Endothelial cell of umbilical vein (primary cell): Measurements from ENCODE around the gene C19orf25. TPM values are rescaled to one million over a fixed set of nuclear protein-coding genes. Genes with fewer than 3 reads are reported as not detected.

Source experiments
- BruUV-seq: library from RNA; stranded (reverse); fragments of 400-500 nt; replicated peaks from 2 replicates; lab custom pipeline; 2021; lab: Mats Ljungman, UMichigan
- CTCF ChIA-PET: fragments of 300-600, 350-600 bp; sonication (Branson Sonifier 250); formaldehyde crosslinking; loops from one replicate; lab custom pipeline; 2021; ENCODE audit warnings: antibody characterized with exemption, inconsistent platforms; lab: Charles Lee
- POLR2A ChIA-PET: fragments of 300-600, 350-600 bp; sonication (Branson Sonifier 250); formaldehyde crosslinking; loops from one replicate; lab custom pipeline; 2021; ENCODE audit warnings: antibody characterized with exemption, inconsistent platforms; lab: Charles Lee
- DNase-seq: peaks from one replicate; pipeline ENCODE4 v3.0.0-alpha.2; 2011; ENCODE audit warnings: low read depth, low spot score
- FAIRE-seq: peaks from 2 replicates; lab custom pipeline; 2011; peaks lifted over from hg19 to GRCh38; lab: Jason Lieb, UNC
- H2AFZ ChIP-seq: 2 replicates; pipeline ENCODE4 v1.6.0; 2012; ENCODE audit warnings: low read depth, low read length, control low read depth, inconsistent platforms
- H3K27ac ChIP-seq: 2 replicates; pipeline ENCODE4 v1.5.1; 2011; ENCODE audit warnings: low read depth, mild to moderate bottlenecking, control low read depth, low read length, moderate library complexity; ENCODE audit not compliant: insufficient read depth
- H3K27me3 ChIP-seq, 2 experiments: 2 replicates each; pipeline versions ENCODE4 v1.6.0 to v1.6.1; 2011; ENCODE audit warnings: low read length in 2 of 2, mixed read lengths in 1 of 2; ENCODE audit not compliant: control insufficient read depth in 2 of 2, insufficient read depth in 2 of 2
- H3K36me3 ChIP-seq, 2 experiments: 2 replicates in 1 of 2; 3 replicates in 1 of 2; pipeline ENCODE4 v1.5.1; 2011; ENCODE audit warnings: low read length in 2 of 2, mild to moderate bottlenecking in 1 of 2, moderate library complexity in 1 of 2; ENCODE audit not compliant: control insufficient read depth in 2 of 2, insufficient read depth in 2 of 2; ENCODE audit errors: extremely low read depth in 1 of 2
- H3K4me1 ChIP-seq: 3 replicates; pipeline ENCODE4 v1.5.1; 2011; ENCODE audit warnings: mild to moderate bottlenecking, low read length; ENCODE audit not compliant: control insufficient read depth, insufficient read depth; ENCODE audit errors: extremely low read depth
- H3K4me2 ChIP-seq: 2 replicates; pipeline ENCODE4 v1.6.1; 2011; ENCODE audit warnings: low read length, control low read depth, mixed read lengths; ENCODE audit not compliant: insufficient read depth
- H3K4me3 ChIP-seq, 3 experiments: fragments of 200-600 bp in 1 of 3; sonication (generic), shearing (Covaris generic) in 1 of 3; replicated peaks in 1 of 3; 2 replicates each; pipeline ENCODE4 v1.5.1; 2011 to 2016; ENCODE audit warnings: control low read depth in 3 of 3, low read length in 3 of 3, mild to moderate bottlenecking in 2 of 3, inconsistent platforms in 1 of 3, low read depth in 1 of 3, moderate library complexity in 1 of 3; ENCODE audit not compliant: insufficient read depth in 1 of 3
- H3K79me2 ChIP-seq: 2 replicates; pipeline ENCODE4 v1.6.0; 2012; ENCODE audit warnings: low read length, inconsistent platforms; ENCODE audit not compliant: control insufficient read depth, insufficient read depth
- H3K9ac ChIP-seq: replicated peaks from 2 replicates; pipeline ENCODE3; 2011; ENCODE audit warnings: low read length, control low read depth; ENCODE audit not compliant: insufficient read depth; ENCODE audit errors: extremely low read depth
- H3K9me1 ChIP-seq: replicated peaks from 3 replicates; pipeline ENCODE4 v1.6.0; 2011; ENCODE audit warnings: mild to moderate bottlenecking, low read length; ENCODE audit not compliant: control insufficient read depth, insufficient read depth; ENCODE audit errors: extremely low read depth
- H3K9me3 ChIP-seq: replicated peaks from 2 replicates; pipeline ENCODE4 v1.5.1; 2012; ENCODE audit warnings: low read length, inconsistent platforms; ENCODE audit not compliant: control insufficient read depth, insufficient read depth
- H4K20me1 ChIP-seq: replicated peaks from 2 replicates; pipeline ENCODE3; 2011; ENCODE audit warnings: mild to moderate bottlenecking, low read length; ENCODE audit not compliant: control insufficient read depth, insufficient read depth; ENCODE audit errors: extremely low read depth
- FOS ChIP-seq: IDR thresholded peaks from 2 replicates; pipeline ENCODE4 v1.6.1; 2011; ENCODE audit warnings: mild to moderate bottlenecking, low read length, moderate library complexity, borderline replicate concordance; ENCODE audit not compliant: insufficient read depth
- JUN ChIP-seq: IDR thresholded peaks from 2 replicates; pipeline ENCODE4 v1.6.1; 2011; ENCODE audit warnings: borderline replicate concordance, low read depth; ENCODE audit not compliant: insufficient read length, insufficient read depth
- MYC ChIP-seq: IDR thresholded peaks from one replicate; pipeline ENCODE4 v1.6.1; 2011; ENCODE audit warnings: mild to moderate bottlenecking, low read depth, low read length
- dilution Hi-C: fragments of 300-500 bp; cut with MboI; formaldehyde crosslinking; loops from one replicate; pipeline ENCODE4 v1.15.0; 2019; ENCODE audit warnings: low sequenced_read_pairs; ENCODE audit not compliant: extremely low pct_ligation_motif_present
- intact Hi-C: fragments of 100-400 bp; cut with micrococcal nuclease; formaldehyde crosslinking; loops from one replicate; pipeline ENCODE4 v1.10.0; 2022
- polyA plus RNA-seq, 4 experiments: library from polyadenylated mRNA; depleted of rRNA in 3 of 4; stranded (reverse) in 3 of 4; unstranded in 1 of 4; fragments of >200 nt; gene quantifications; 2 replicates each; pipeline versions ENCODE4 v1.2.1 to v1.2.3, GENCODE V29; 2011 to 2012; ENCODE audit warnings: missing spikeins in 1 of 4
- total RNA-seq: library from RNA; stranded (reverse); gene quantifications from 2 replicates; pipeline ENCODE4 v1.2.3, GENCODE V29; 2021
- TF ChIP-seq, protein P1 (sequence below): IDR thresholded peaks from 2 replicates; pipeline ENCODE4 v1.6.1; 2011; ENCODE audit not compliant: insufficient read depth, insufficient read length

C19orf25 gene
- total and polyA plus RNA-seq, 2 donors (not counting 3 experiments of a cell fraction or from before 2014, with no cell fraction given): 28.0 to 34.6 TPM

- no peak overlapping the region for H3K9ac ChIP-seq
- no peaks in the 10 kb centered on the region for H3K9me3 ChIP-seq
- dilution Hi-C loops (no loop called here), intact Hi-C loops (no loop called here)
- FAIRE-seq (no peak), DNase-seq (no peak)
- no TSS peak for BruUV-seq
- peak overlapping the region; percentile 49 for H2AFZ ChIP-seq
- no peak overlapping the region for H3K4me3 ChIP-seq
- peaks cover 7 to 12% of the 10 kb centered on the region in 2 experiments for H3K27me3 ChIP-seq
- CTCF ChIA-PET: interaction anchor here (0.8 to 1.1 kb wide), 2 partner anchors 17 to 42 kb away, joined by 3 to 6 read pairs; partner anchors contain the start of gene REEP6
- H3K27ac ChIP-seq: no peak overlapping the region
- POLR2A ChIA-PET: no interaction called here
- H3K79me2 ChIP-seq: no peaks in the 10 kb centered on the region
- no peaks in the 10 kb centered on the region for H3K36me3 ChIP-seq
- no peak overlapping the region for H3K4me2 ChIP-seq
- no peaks in the 10 kb centered on the region for H4K20me1 ChIP-seq
- TF ChIP-seq FOS: no peak
- no peak for TF ChIP-seq MYC
- TF ChIP-seq JUN: no peak
- no peaks in the 10 kb centered on the region for H3K9me1 ChIP-seq
- no peaks in the 10 kb centered on the region for H3K4me1 ChIP-seq
Observed at GRCh38 chr19:1508507-1508856, 29.5 kb upstream of the C19orf25 start.

DNA sequence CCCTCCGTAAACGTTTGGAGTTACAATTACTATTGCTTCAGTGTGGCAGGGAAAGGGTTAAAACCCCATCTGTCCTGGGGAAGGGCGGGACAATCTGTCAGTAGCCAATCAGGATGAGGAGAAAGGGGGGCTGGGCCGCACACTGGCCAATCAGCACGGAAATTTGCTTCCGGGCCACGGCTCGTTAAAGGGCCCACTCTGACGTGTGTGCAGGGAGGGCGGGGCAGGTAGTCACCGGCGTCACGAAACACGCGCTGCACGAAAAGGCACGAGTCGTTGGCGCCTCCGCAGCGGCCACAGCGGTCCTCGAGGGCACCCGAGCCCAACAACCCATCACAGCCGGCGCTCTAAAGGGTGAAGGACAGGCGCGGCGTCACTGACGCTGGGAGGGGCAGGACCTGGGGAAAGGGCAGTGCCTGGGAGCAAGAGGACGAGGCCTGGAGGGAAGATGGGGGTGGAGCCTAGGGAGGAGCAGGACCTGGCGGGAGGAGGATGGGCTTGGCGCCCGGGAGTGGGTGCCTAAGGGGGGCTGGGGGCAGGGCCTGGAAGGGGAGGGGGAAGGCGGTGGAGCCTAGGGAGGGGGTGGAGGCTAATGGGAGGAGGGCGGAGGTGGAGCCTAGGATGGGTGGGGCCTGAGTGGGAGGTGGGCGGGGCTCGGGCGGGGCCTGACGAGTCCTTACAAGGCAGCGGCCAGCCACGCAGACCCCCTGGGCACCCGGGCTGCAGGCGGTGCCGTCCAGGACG is 28.9 kb upstream of the C19orf25 start:
- no peaks in the 10 kb centered on the region for H3K9me3 ChIP-seq
- BruUV-seq: no TSS peak
- dilution Hi-C loops (no loop called here), intact Hi-C loops (no loop called here)
- DNase-seq (peak; percentile 91), FAIRE-seq (peak; percentile 96)
- peak overlapping the region; percentile 93 for H2AFZ ChIP-seq
- H3K4me3 ChIP-seq: peak overlapping the region in 1 of 3 experiments; percentile 26
- no peaks in the 10 kb centered on the region for H3K36me3 ChIP-seq
- H4K20me1 ChIP-seq: no peaks in the 10 kb centered on the region
- H3K9ac ChIP-seq: no peak overlapping the region
- no peaks in the 10 kb centered on the region for H3K79me2 ChIP-seq
- no peaks in the 10 kb centered on the region for H3K9me1 ChIP-seq
- H3K27me3 ChIP-seq: peaks cover 7 to 12% of the 10 kb centered on the region in 2 experiments
- ChIA-PET CTCF (interaction anchor here (0.8 to 1.1 kb wide), 2 partner anchors 17 to 42 kb away, joined by 3 to 6 read pairs; partner anchors contain the start of gene REEP6), POLR2A (no interaction called here)
- no peak for TF ChIP-seq MYC
- TF ChIP-seq, protein P1, sequence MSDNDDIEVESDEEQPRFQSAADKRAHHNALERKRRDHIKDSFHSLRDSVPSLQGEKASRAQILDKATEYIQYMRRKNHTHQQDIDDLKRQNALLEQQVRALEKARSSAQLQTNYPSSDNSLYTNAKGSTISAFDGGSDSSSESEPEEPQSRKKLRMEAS: peak; percentile 17
- no peaks in the 10 kb centered on the region for H3K4me1 ChIP-seq
- peak overlapping the region; percentile 13 for H3K4me2 ChIP-seq
- H3K27ac ChIP-seq: peak overlapping the region; percentile 4
